DND-41 (cell line): ENCODE data around the gene DZANK1.
"Not testable (repeated sequence)": the region's sequence is repeated elsewhere in the genome, so short reads cannot be mapped to it uniquely, and the experiment has no call there.

Experiments used
- ATAC-seq: fragments of 200-7000 bp; cut with Tn5 transposase; 3 replicates; pipeline ENCODE4 v1.9.1; 2021; ENCODE audit warnings: low read depth; ENCODE audit not compliant: insufficient read depth
- DNase-seq: peaks from one replicate; pipeline ENCODE4 v3.0.0-alpha.2; 2020
- H2AFZ ChIP-seq: 2 replicates; pipeline ENCODE4 v1.6.0; 2012; ENCODE audit warnings: low read depth, low read length
- H3K27ac ChIP-seq: 2 replicates; pipeline ENCODE4 v1.5.1; 2012; ENCODE audit warnings: low read length, inconsistent platforms
- H3K27me3 ChIP-seq: fragments of 200-600 bp; sonication (generic); 2 replicates; pipeline ENCODE4 v1.6.0; 2012; ENCODE audit warnings: low read length, mild to moderate bottlenecking, inconsistent platforms; ENCODE audit not compliant: insufficient read depth, poor library complexity
- H3K36me3 ChIP-seq: 2 replicates; pipeline ENCODE4 v1.5.1; 2012; ENCODE audit warnings: low read length, inconsistent platforms; ENCODE audit not compliant: insufficient read depth
- H3K4me1 ChIP-seq: 2 replicates; pipeline ENCODE4 v1.5.1; 2012; ENCODE audit warnings: mild to moderate bottlenecking, low read length; ENCODE audit not compliant: insufficient read depth
- H3K4me2 ChIP-seq: 2 replicates; pipeline ENCODE4 v1.6.0; 2012; ENCODE audit warnings: mild to moderate bottlenecking, moderate library complexity, low read length, inconsistent platforms; ENCODE audit not compliant: insufficient read depth
- H3K4me3 ChIP-seq, 2 experiments: fragments of 200-600 bp in 1 of 2; shearing (Covaris generic) in 1 of 2; 2 replicates each; pipeline ENCODE4 v1.5.1; 2012 to 2016; ENCODE audit warnings: inconsistent platforms in 2 of 2, low read length in 2 of 2, mild to moderate bottlenecking in 2 of 2, low read depth in 1 of 2, moderate library complexity in 1 of 2
- H3K79me2 ChIP-seq: 2 replicates; pipeline ENCODE4 v1.6.0; 2012; ENCODE audit warnings: low read length, inconsistent platforms; ENCODE audit not compliant: insufficient read depth
- H3K9ac ChIP-seq: 2 replicates; pipeline ENCODE4 v1.6.0; 2012; ENCODE audit warnings: low read depth, mild to moderate bottlenecking, inconsistent platforms, low read length, moderate library complexity
- H3K9me3 ChIP-seq: 2 replicates; pipeline ENCODE4 v1.5.1; 2012; ENCODE audit warnings: low read length, moderate library complexity, mild to moderate bottlenecking, inconsistent platforms; ENCODE audit not compliant: insufficient read depth, severe bottlenecking
- H4K20me1 ChIP-seq: 2 replicates; pipeline ENCODE4 v1.6.0; 2012; ENCODE audit warnings: low read length; ENCODE audit not compliant: insufficient read depth
- EZH2 ChIP-seq: IDR thresholded peaks from 3 replicates; pipeline ENCODE4 v1.6.1; 2012; ENCODE audit warnings: borderline replicate concordance, low read depth, mild to moderate bottlenecking, moderate library complexity, low read length, inconsistent platforms; ENCODE audit not compliant: severe bottlenecking
- TF ChIP-seq, protein P1 (sequence below): IDR thresholded peaks from 2 replicates; pipeline ENCODE4 v1.5.1; 2012; ENCODE audit warnings: borderline replicate concordance, low read length, moderate library complexity, mild to moderate bottlenecking; ENCODE audit not compliant: poor library complexity, severe bottlenecking; ENCODE audit errors: extremely low read depth

Gene DZANK1

GRCh38 chr20:18361678-18362077 lies 105.2 kb downstream of the DZANK1 start:
- Histone ChIP-seq H3K9me3 (no peaks in the 10 kb centered on the region), H3K4me3 (no peak overlapping the region), H3K4me1 (no peaks in the 10 kb centered on the region), H3K4me2 (no peak overlapping the region), H2AFZ (no peak overlapping the region), H4K20me1 (no peaks in the 10 kb centered on the region), H3K27me3 (peaks cover 6% of the 10 kb centered on the region), H3K27ac (no peak overlapping the region), H3K79me2 (no peaks in the 10 kb centered on the region), H3K36me3 (no peaks in the 10 kb centered on the region), H3K9ac (no peak overlapping the region)
- ATAC-seq (no peak), DNase-seq (no peak)
- TF ChIP-seq EZH2, result no peak
- TF ChIP-seq, protein P1, sequence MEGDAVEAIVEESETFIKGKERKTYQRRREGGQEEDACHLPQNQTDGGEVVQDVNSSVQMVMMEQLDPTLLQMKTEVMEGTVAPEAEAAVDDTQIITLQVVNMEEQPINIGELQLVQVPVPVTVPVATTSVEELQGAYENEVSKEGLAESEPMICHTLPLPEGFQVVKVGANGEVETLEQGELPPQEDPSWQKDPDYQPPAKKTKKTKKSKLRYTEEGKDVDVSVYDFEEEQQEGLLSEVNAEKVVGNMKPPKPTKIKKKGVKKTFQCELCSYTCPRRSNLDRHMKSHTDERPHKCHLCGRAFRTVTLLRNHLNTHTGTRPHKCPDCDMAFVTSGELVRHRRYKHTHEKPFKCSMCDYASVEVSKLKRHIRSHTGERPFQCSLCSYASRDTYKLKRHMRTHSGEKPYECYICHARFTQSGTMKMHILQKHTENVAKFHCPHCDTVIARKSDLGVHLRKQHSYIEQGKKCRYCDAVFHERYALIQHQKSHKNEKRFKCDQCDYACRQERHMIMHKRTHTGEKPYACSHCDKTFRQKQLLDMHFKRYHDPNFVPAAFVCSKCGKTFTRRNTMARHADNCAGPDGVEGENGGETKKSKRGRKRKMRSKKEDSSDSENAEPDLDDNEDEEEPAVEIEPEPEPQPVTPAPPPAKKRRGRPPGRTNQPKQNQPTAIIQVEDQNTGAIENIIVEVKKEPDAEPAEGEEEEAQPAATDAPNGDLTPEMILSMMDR, result no peak

GRCh38 chr20:18360635-18361034 lies 106.2 kb downstream of the DZANK1 start:
- no peaks in the 10 kb centered on the region for H3K4me1 ChIP-seq
- H4K20me1 ChIP-seq, result no peaks in the 10 kb centered on the region
- H3K4me2 ChIP-seq, result no peak overlapping the region
- no peak overlapping the region for H2AFZ ChIP-seq
- H3K27ac ChIP-seq, result no peak overlapping the region
- no peak for ATAC-seq
- no peaks in the 10 kb centered on the region for H3K9me3 ChIP-seq
- peaks cover 6% of the 10 kb centered on the region for H3K27me3 ChIP-seq
- H3K79me2 ChIP-seq, result no peaks in the 10 kb centered on the region
- H3K9ac ChIP-seq, result no peak overlapping the region
- no peak overlapping the region for H3K4me3 ChIP-seq
- H3K36me3 ChIP-seq, result no peaks in the 10 kb centered on the region
- no peak for TF ChIP-seq EZH2
- TF ChIP-seq, protein P1, result no peak
- no peak for DNase-seq

GRCh38 chr20:18359854-18360253 lies 107.0 kb downstream of the DZANK1 start:
- Histone ChIP-seq H3K79me2 (no peaks in the 10 kb centered on the region), H3K9me3 (no peaks in the 10 kb centered on the region), H4K20me1 (no peaks in the 10 kb centered on the region), H3K27me3 (peaks cover 6% of the 10 kb centered on the region), H3K36me3 (no peaks in the 10 kb centered on the region), H3K27ac (no peak overlapping the region), H2AFZ (no peak overlapping the region), H3K4me3 (no peak overlapping the region), H3K9ac (no peak overlapping the region), H3K4me2 (no peak overlapping the region), H3K4me1 (no peaks in the 10 kb centered on the region)
- TF ChIP-seq, protein P1, result no peak
- TF ChIP-seq EZH2, result no peak
- no peak for ATAC-seq
- no peak for DNase-seq

- H3K79me2 ChIP-seq, H3K9ac ChIP-seq, H2AFZ ChIP-seq, H4K20me1 ChIP-seq, H3K36me3 ChIP-seq, H3K4me1 ChIP-seq, H3K27ac ChIP-seq, DNase-seq, H3K9me3 ChIP-seq, H3K4me3 ChIP-seq, ATAC-seq, H3K4me2 ChIP-seq: not testable (repeated sequence)
- peaks cover 13% of the 10 kb centered on the region for H3K27me3 ChIP-seq
Measured at GRCh38 chr20:18349749-18350148, 117.1 kb downstream of the DZANK1 start.
